ACC112 (cell line): ENCODE data around the gene RNF144A.

Experiments used
- H2AFZ ChIP-seq: fragments of 200-600 bp; sonication (generic); one replicate; pipeline ENCODE4 v1.6.0; 2017; ENCODE audit warnings: antibody characterized with exemption, low read length; ENCODE audit not compliant: unreplicated experiment
- H3K27ac ChIP-seq: fragments of 200-600 bp; sonication (generic); 2 replicates; pipeline ENCODE4 v1.5.1; 2014; ENCODE audit warnings: low read depth, mild to moderate bottlenecking, antibody characterized with exemption, low read length, moderate library complexity
- H3K27me3 ChIP-seq: fragments of 200-600 bp; sonication (generic); 2 replicates; pipeline ENCODE4 v1.6.1; 2014; ENCODE audit warnings: mild to moderate bottlenecking, antibody characterized with exemption, low read length, moderate library complexity, mixed read lengths; ENCODE audit not compliant: insufficient read depth
- H3K36me3 ChIP-seq: fragments of 200-600 bp; sonication (generic); 2 replicates; pipeline ENCODE4 v1.6.1; 2016; ENCODE audit warnings: mild to moderate bottlenecking, antibody characterized with exemption, low read length, moderate library complexity, mixed read lengths; ENCODE audit not compliant: insufficient read depth
- H3K4me1 ChIP-seq: fragments of 200-600 bp; sonication (generic); one replicate; pipeline ENCODE4 v1.6.1; 2016; ENCODE audit warnings: low read length, mixed read lengths; ENCODE audit not compliant: insufficient read depth, unreplicated experiment, control insufficient read depth
- H3K4me3 ChIP-seq: fragments of 200-600 bp; sonication (generic); 2 replicates; pipeline ENCODE4 v1.5.1; 2014; ENCODE audit warnings: mild to moderate bottlenecking, low read depth, low read length
- H3K79me2 ChIP-seq: fragments of 200-600 bp; sonication (generic); one replicate; pipeline ENCODE4 v1.6.0; 2016; ENCODE audit warnings: low read length; ENCODE audit not compliant: control insufficient read depth, unreplicated experiment, insufficient read depth

Gene RNF144A

GRCh38 chr2:7047661-7048060, 130.4 kb downstream of the RNF144A start:
- no peaks in the 10 kb centered on the region for H3K79me2 ChIP-seq
- H3K4me1 ChIP-seq = peaks cover 9% of the 10 kb centered on the region
- H3K27me3 ChIP-seq = peaks cover 12% of the 10 kb centered on the region
- no peak overlapping the region for H3K27ac ChIP-seq
- H2AFZ ChIP-seq = no peak overlapping the region
- no peaks in the 10 kb centered on the region for H3K36me3 ChIP-seq
- H3K4me3 ChIP-seq = no peak overlapping the region

- peaks cover 4% of the 10 kb centered on the region for H3K4me1 ChIP-seq
- no peak overlapping the region for H2AFZ ChIP-seq
- no peaks in the 10 kb centered on the region for H3K79me2 ChIP-seq
- no peaks in the 10 kb centered on the region for H3K36me3 ChIP-seq
- H3K4me3 ChIP-seq = no peak overlapping the region
- H3K27ac ChIP-seq = no peak overlapping the region
- peaks cover 22% of the 10 kb centered on the region for H3K27me3 ChIP-seq
Measured at GRCh38 chr2:7048762-7049294, 131.6 kb downstream of the RNF144A start.

- Histone ChIP-seq H3K4me3 (no peak overlapping the region), H3K36me3 (no peaks in the 10 kb centered on the region), H3K79me2 (no peaks in the 10 kb centered on the region), H3K4me1 (no peaks in the 10 kb centered on the region), H3K27me3 (peaks cover 53% of the 10 kb centered on the region), H2AFZ (no peak overlapping the region), H3K27ac (no peak overlapping the region)
Measured at GRCh38 chr2:7052404-7052803, 135.2 kb downstream of the RNF144A start.

- no peaks in the 10 kb centered on the region for H3K4me1 ChIP-seq
- H3K27ac ChIP-seq = no peak overlapping the region
- peaks cover 60% of the 10 kb centered on the region for H3K27me3 ChIP-seq
- H3K36me3 ChIP-seq = no peaks in the 10 kb centered on the region
- no peaks in the 10 kb centered on the region for H3K79me2 ChIP-seq
- no peak overlapping the region for H3K4me3 ChIP-seq
- no peak overlapping the region for H2AFZ ChIP-seq
Measured at GRCh38 chr2:7053650-7054265, 136.5 kb downstream of the RNF144A start.

- Histone ChIP-seq H3K79me2 (no peaks in the 10 kb centered on the region), H2AFZ (no peak overlapping the region), H3K36me3 (no peaks in the 10 kb centered on the region), H3K4me3 (no peak overlapping the region), H3K27ac (no peak overlapping the region), H3K27me3 (peaks cover 55% of the 10 kb centered on the region), H3K4me1 (no peaks in the 10 kb centered on the region)
Measured at GRCh38 chr2:7057865-7058400, 140.7 kb downstream of the RNF144A start.

- peaks cover 53% of the 10 kb centered on the region for H3K27me3 ChIP-seq
- no peak overlapping the region for H3K27ac ChIP-seq
- no peaks in the 10 kb centered on the region for H3K4me1 ChIP-seq
- no peaks in the 10 kb centered on the region for H3K36me3 ChIP-seq
- H3K4me3 ChIP-seq = no peak overlapping the region
- H2AFZ ChIP-seq = no peak overlapping the region
- H3K79me2 ChIP-seq = no peaks in the 10 kb centered on the region
Measured at GRCh38 chr2:7060156-7060555, 142.9 kb downstream of the RNF144A start.

- peaks cover 49% of the 10 kb centered on the region for H3K27me3 ChIP-seq
- H3K4me1 ChIP-seq = no peaks in the 10 kb centered on the region
- no peaks in the 10 kb centered on the region for H3K36me3 ChIP-seq
- H3K79me2 ChIP-seq = no peaks in the 10 kb centered on the region
- H3K27ac ChIP-seq = no peak overlapping the region
- no peak overlapping the region for H2AFZ ChIP-seq
- no peak overlapping the region for H3K4me3 ChIP-seq
Measured at GRCh38 chr2:7060631-7061449, 143.6 kb downstream of the RNF144A start.

GRCh38 chr2:7061450-7061789, 144.2 kb downstream of the RNF144A start:
- no peak overlapping the region for H3K27ac ChIP-seq
- H3K27me3 ChIP-seq = peaks cover 45% of the 10 kb centered on the region
- H3K79me2 ChIP-seq = no peaks in the 10 kb centered on the region
- no peaks in the 10 kb centered on the region for H3K4me1 ChIP-seq
- H3K36me3 ChIP-seq = no peaks in the 10 kb centered on the region
- no peak overlapping the region for H3K4me3 ChIP-seq
- H2AFZ ChIP-seq = no peak overlapping the region

GRCh38 chr2:7061921-7062320, 144.7 kb downstream of the RNF144A start:
- no peak overlapping the region for H3K4me3 ChIP-seq
- H2AFZ ChIP-seq = no peak overlapping the region
- no peaks in the 10 kb centered on the region for H3K79me2 ChIP-seq
- H3K4me1 ChIP-seq = no peaks in the 10 kb centered on the region
- peaks cover 45% of the 10 kb centered on the region for H3K27me3 ChIP-seq
- H3K36me3 ChIP-seq = no peaks in the 10 kb centered on the region
- no peak overlapping the region for H3K27ac ChIP-seq

GRCh38 chr2:7063789-7064188, 146.6 kb downstream of the RNF144A start:
- Histone ChIP-seq H3K4me1 (no peaks in the 10 kb centered on the region), H3K4me3 (no peak overlapping the region), H3K79me2 (no peaks in the 10 kb centered on the region), H3K27ac (no peak overlapping the region), H3K36me3 (no peaks in the 10 kb centered on the region), H3K27me3 (peaks cover 52% of the 10 kb centered on the region), H2AFZ (no peak overlapping the region)

- peaks cover 41% of the 10 kb centered on the region for H3K27me3 ChIP-seq
- no peak overlapping the region for H2AFZ ChIP-seq
- no peaks in the 10 kb centered on the region for H3K4me1 ChIP-seq
- H3K79me2 ChIP-seq = no peaks in the 10 kb centered on the region
- no peak overlapping the region for H3K27ac ChIP-seq
- H3K36me3 ChIP-seq = no peaks in the 10 kb centered on the region
- no peak overlapping the region for H3K4me3 ChIP-seq
Measured at GRCh38 chr2:7068457-7068856, 151.2 kb downstream of the RNF144A start.
